GM06990 (cell line): ENCODE data around the gene MT1G.

Source experiments
- DNase-seq: peaks from one replicate; pipeline ENCODE4 v3.0.0-alpha.2; 2011; ENCODE audit not compliant: insufficient read length; ENCODE audit errors: extremely low read depth
- H3K27me3 ChIP-seq: replicated peaks from 2 replicates; pipeline ENCODE4 v1.6.0; 2011; ENCODE audit warnings: low read length; ENCODE audit not compliant: control insufficient read depth, insufficient read depth
- H3K36me3 ChIP-seq: 2 replicates; pipeline ENCODE4 v1.5.1; 2011; ENCODE audit warnings: low read length; ENCODE audit not compliant: control insufficient read depth, insufficient read depth
- H3K4me3 ChIP-seq: replicated peaks from 2 replicates; pipeline ENCODE4 v1.5.1; 2011; ENCODE audit warnings: low read depth, mild to moderate bottlenecking, control low read depth, low read length
- TF ChIP-seq, protein P1 (sequence below): IDR thresholded peaks from 2 replicates; pipeline ENCODE4 v1.5.1; 2011; ENCODE audit warnings: low read length, control low read depth, mild to moderate bottlenecking, inconsistent platforms; ENCODE audit not compliant: insufficient read depth, poor library complexity, severe bottlenecking

MT1G gene

DNA sequence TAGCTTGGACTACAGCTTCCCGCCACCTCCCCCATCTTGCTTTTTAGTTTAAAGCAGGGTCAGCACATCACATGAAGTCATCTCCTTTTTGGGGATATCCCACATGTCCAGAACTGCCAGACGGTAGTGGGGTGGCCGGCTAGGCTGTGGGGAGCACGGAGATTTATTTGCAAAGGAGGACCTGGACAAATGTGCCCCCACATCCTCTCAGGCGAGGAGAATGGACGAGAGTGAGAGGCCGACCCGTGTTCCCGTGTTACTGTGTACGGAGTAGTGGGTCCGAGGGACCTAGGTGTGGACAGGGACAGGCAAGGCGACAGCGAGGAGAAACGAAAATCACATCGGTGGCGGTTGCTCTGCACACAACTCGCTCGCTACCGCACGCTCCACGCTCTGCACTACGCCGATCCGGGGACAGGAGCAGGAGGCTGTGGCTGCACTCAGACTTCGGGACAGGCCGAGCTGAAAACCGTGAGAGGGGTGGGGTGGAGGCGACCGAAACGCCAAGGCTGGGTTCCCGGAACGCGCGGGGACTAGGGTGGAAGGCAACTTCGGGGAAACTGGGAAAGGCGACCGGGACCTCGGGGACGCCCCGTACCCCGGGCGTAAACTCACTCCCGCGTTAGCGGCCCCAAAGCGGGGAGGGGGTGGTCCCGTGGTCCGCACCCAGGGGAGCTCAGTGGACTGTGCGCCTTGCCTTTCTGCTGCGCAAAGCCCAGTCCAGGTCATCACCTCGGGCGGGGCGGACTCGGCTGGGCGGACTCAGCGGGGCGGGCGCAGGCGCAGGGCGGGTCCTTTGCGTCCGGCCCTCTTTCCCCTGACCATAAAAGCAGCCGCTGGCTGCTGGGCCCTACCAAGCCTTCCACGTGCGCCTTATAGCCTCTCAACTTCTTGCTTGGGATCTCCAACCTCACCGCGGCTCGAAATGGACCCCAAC is 29.8 kb downstream of the MT1G start, which contains the start of gene MT1A:
MT1A (plus strand) TSS at position 853 of the 937 bp plus-strand sequence; CDS start at position 926, 73 bp downstream.
- no peaks in the 10 kb centered on the region for H3K36me3 ChIP-seq
- no peak for DNase-seq
- no peak within 1 kb of the TSS; the same call in 1 of the 2 replicates for H3K4me3 ChIP-seq
- TF ChIP-seq, protein P1, sequence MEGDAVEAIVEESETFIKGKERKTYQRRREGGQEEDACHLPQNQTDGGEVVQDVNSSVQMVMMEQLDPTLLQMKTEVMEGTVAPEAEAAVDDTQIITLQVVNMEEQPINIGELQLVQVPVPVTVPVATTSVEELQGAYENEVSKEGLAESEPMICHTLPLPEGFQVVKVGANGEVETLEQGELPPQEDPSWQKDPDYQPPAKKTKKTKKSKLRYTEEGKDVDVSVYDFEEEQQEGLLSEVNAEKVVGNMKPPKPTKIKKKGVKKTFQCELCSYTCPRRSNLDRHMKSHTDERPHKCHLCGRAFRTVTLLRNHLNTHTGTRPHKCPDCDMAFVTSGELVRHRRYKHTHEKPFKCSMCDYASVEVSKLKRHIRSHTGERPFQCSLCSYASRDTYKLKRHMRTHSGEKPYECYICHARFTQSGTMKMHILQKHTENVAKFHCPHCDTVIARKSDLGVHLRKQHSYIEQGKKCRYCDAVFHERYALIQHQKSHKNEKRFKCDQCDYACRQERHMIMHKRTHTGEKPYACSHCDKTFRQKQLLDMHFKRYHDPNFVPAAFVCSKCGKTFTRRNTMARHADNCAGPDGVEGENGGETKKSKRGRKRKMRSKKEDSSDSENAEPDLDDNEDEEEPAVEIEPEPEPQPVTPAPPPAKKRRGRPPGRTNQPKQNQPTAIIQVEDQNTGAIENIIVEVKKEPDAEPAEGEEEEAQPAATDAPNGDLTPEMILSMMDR = no peak
- peaks cover 12% of the 10 kb centered on the region for H3K27me3 ChIP-seq

DNA sequence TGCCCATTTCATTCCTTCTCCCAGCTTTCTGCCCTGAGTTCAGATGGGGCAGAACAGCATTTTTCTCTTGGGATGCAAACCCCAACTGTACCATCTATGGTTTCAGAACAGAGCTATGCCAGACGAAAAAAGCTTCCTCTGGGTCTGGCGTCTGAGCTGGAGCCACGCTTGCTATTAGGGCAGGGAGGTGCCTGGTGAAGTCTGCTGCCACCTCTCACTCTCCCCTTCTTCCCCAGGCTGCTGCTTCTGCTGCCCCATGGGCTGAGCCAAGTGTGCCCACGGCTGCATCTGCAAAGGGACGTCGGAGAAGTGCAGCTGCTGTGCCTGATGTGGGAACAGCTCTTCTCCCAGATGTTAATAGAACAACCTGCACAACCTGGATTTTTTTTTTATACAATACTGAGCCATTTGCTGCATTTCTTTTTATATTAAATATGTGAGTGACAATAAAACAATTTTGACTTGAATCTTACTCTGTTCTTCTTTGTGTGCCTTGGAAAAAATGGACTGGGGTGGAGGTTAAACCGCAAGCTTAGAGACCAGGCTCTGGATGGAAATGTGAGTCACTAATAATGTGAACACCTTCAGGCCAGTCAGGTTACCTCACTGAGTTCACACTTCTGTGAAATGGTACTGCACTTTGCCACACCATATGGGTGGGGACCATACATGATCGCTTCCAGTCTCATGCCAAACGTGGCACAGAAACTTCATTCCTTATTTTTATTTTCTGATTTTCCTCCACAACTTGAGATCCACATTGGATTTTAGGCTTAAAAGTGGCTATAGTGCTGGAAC is 31.1 kb downstream of the MT1G start:
- no peaks in the 10 kb centered on the region for H3K36me3 ChIP-seq
- H3K4me3 ChIP-seq = no peak overlapping the region
- DNase-seq = no peak
- TF ChIP-seq, protein P1 = no peak
- peaks cover 12% of the 10 kb centered on the region for H3K27me3 ChIP-seq

DNA sequence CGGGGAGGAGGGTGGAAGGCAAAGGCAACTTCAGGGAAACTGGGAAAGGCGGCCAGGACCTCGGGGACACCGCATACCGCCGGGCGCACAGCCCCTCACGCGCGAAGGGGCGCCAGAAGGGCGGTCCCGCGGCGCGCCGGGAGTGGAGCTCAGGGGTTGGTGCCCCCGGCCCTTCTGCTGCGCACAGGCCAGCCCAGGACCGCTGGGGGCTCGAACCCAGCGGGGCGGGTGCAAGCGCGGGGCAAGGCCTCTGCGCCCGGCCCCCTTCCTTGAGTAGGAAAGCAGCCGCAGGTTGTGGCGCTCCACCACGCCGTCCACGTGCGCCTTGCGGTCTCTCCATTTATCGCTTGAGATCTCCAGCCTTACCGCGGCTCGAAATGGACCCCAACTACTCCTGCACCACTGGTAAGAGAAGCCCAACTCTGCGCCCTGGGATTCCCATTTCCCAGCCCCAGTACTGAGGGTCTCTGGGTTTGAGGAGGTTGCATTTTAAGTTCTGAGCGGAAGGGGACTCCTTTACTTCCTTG is 32.4 kb downstream of the MT1G start:
- H3K36me3 ChIP-seq = no peaks in the 10 kb centered on the region
- no peak for DNase-seq
- no peak overlapping the region for H3K4me3 ChIP-seq
- TF ChIP-seq, protein P1 = no peak
- H3K27me3 ChIP-seq = peaks cover 10% of the 10 kb centered on the region

DNA sequence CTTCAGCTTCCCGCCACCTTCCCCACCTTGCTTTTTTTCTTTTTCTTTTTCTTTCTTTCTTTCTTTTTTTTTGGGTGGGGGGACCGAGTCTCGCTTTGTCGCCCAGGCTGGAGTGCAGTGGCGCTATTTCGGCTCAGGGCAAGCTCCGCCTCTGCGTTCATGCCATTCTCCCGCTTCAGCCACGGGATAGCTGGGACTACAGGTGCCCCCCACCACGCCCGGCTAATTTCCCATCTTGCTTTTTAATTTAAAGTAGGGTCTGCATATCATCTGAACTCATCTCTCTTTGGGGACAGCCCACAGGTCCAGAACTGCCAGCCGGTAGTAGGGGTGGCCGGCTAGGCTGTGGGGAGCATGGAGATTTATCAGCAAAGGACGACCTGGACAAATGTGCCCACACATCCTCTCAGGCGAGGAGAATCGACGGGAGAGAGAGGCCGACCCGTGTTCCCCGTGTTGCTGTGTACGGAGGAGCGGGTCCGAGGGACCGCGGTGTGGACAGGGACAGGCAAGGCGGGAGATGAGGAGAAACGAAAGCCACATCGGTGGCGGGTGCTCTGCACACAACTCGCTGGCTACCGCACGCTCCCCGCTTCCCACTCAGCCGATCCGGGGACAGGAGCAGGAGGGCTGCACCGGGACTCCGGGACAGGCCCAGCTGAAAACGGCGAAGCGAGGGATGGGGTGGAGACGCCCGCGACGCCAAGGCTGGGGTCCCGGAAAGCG is 33.0 kb downstream of the MT1G start:
- Histone ChIP-seq H3K36me3 (no peaks in the 10 kb centered on the region), H3K4me3 (no peak overlapping the region), H3K27me3 (peaks cover 10% of the 10 kb centered on the region)
- TF ChIP-seq, protein P1 = no peak
- no peak for DNase-seq

DNA sequence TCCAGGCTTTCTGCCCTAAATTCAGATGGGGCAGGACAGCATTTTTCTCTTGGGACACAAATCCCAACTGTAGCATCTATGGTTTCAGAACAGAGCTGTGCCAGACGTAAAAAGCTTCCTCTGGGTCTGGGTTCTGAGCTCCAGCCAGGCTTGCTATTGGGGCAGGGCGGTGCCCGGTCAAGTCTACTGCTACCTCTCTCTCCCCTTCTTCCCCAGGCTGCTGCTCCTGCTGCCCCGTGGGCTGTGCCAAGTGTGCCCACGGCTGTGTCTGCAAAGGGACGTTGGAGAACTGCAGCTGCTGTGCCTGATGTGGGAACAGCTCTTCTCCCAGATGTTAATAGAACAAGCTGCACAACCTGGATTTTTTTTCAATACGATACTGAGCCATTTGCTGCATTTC is 34.3 kb downstream of the MT1G start:
- TF ChIP-seq, protein P1 = no peak
- H3K36me3 ChIP-seq = no peaks in the 10 kb centered on the region
- peaks cover 4% of the 10 kb centered on the region for H3K27me3 ChIP-seq
- H3K4me3 ChIP-seq = no peak overlapping the region
- no peak for DNase-seq
